ENCODE results near the gene IVNS1ABP. TPM values are rescaled to one million over a fixed set of nuclear protein-coding genes. Genes with fewer than 3 reads are reported as not detected.
A peak's percentile ranks its signal among the peaks of the same experiment; 100 is the strongest.

Gene IVNS1ABP
- total and polyA plus RNA-seq, 9 of the 15 experiments (the other 6 are each of a cell fraction or from before 2014, with no cell fraction given) = 30.6 to 126 (median 77.7) TPM

DNA sequence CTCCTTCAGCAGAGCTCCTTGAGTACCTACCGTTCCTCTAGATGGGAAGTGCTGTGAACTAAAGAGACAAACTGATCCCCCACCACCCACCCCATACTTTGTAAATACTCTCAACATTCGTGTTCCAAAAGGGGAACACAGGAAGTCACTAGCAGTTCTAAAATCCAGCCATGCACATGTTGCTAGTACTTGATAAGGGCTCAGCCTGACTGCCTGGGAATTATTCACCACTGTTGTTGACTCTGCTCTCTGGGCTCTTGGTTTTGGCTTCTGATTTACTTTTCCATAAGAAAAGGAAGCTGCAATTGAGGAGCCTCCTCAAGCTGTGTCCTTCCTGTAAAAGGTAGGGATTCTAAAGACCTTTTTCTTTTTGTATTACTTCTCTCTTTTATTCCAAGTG, 67.5 kb downstream of the IVNS1ABP start (continued):
- TF ChIP-seq ATF6 (CRISPR knock-in tag; IDR thresholded peaks at IDR 0.05) (no peak), SAFB2 (IDR thresholded peaks at IDR 0.05; ENCODE audit: borderline replicate concordance, low read depth, low read length, severe bottlenecking) (no peak), TEAD4 (IDR thresholded peaks at IDR 0.05; ENCODE audit: low read length) (peak; percentile 49; the same call in 1 of the 2 replicates), TEAD4 (CRISPR knock-in tag; IDR thresholded peaks at IDR 0.05; ENCODE audit: borderline replicate concordance) (no peak), MXD1 (CRISPR knock-in tag; IDR thresholded peaks at IDR 0.05; ENCODE audit: borderline replicate concordance, poor library complexity, severe bottlenecking) (no peak), TEAD1 (CRISPR knock-in tag; IDR thresholded peaks at IDR 0.05) (no peak), CSDE1 (IDR thresholded peaks at IDR 0.05) (no peak), TRIM28 (IDR thresholded peaks at IDR 0.05) (no peak), EP300 (IDR thresholded peaks at IDR 0.05; ENCODE audit: low read length) (peak; percentile 60; the same call in 1 of the 2 replicates), CC2D1A (IDR thresholded peaks at IDR 0.05) (no peak), TRIM24 (IDR thresholded peaks at IDR 0.05) (no peak), ZNF224 (CRISPR knock-in tag; IDR thresholded peaks at IDR 0.05) (no peak), RBFOX2 (IDR thresholded peaks at IDR 0.05; ENCODE audit: low read depth, low read length) (no peak), CBFA2T3 (IDR thresholded peaks at IDR 0.05) (peak; percentile 63), CBX3 (IDR thresholded peaks at IDR 0.05; ENCODE audit: borderline replicate concordance in 1 of 2, low read length in 2 of 2) (peak in 1 of 2 experiments; percentile 57; a peak in 1 of 3 replicates), E2F3 (CRISPR knock-in tag; IDR thresholded peaks at IDR 0.05) (no peak), SLC30A9 (CRISPR knock-in tag; IDR thresholded peaks at IDR 0.05) (no peak), CREB1 (IDR thresholded peaks at IDR 0.05) (no peak), CREB1 (CRISPR knock-in tag; IDR thresholded peaks at IDR 0.05) (no peak), TAL1 (IDR thresholded peaks at IDR 0.05) (no peak; the same call in 1 of the 2 replicates), BACH1 (tag; IDR thresholded peaks at IDR 0.05) (no peak), SMARCE1 (IDR thresholded peaks at IDR 0.05) (0 out of 2 replicates have a peak, but pooled peaks have one; percentile 37), ADNP (tag; IDR thresholded peaks at IDR 0.05) (no peak), ATF7 (IDR thresholded peaks at IDR 0.05) (no peak), NELFE (IDR thresholded peaks at IDR 0.05; ENCODE audit: insufficient read depth, insufficient read length) (no peak), ZNF3 (CRISPR knock-in tag; IDR thresholded peaks at IDR 0.05) (no peak), ZNF146 (CRISPR knock-in tag; IDR thresholded peaks at IDR 0.05; ENCODE audit: unreplicated experiment) (no peak), TBL1XR1 (IDR thresholded peaks at IDR 0.05; ENCODE audit: low read length in 2 of 2) (0 out of 4 replicates have a peak, but pooled peaks of 1 of the 2 experiments have one; percentile 29)
- TF ChIP-seq, protein P1, sequence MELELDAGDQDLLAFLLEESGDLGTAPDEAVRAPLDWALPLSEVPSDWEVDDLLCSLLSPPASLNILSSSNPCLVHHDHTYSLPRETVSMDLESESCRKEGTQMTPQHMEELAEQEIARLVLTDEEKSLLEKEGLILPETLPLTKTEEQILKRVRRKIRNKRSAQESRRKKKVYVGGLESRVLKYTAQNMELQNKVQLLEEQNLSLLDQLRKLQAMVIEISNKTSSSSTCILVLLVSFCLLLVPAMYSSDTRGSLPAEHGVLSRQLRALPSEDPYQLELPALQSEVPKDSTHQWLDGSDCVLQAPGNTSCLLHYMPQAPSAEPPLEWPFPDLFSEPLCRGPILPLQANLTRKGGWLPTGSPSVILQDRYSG (tag; conservative IDR thresholded peaks at IDR 0.05; ENCODE audit: low read depth) = no peak
